Measurements from ENCODE around the gene AMOTL1.

AMOTL1 gene

GRCh38 chr11:94758666-94759065, 9.5 kb upstream of the AMOTL1 start:
- H3K4me1 ChIP-seq (ENCODE audit: control insufficient read depth, insufficient read depth, low read length, unreplicated experiment): no peaks in the 10 kb centered on the region
- H3K27ac ChIP-seq (ENCODE audit: low read depth, low read length): no peak overlapping the region
- no peaks in the 10 kb centered on the region for H3K27me3 ChIP-seq (ENCODE audit: insufficient read depth, low read length)
- no peaks in the 10 kb centered on the region for H3K36me3 ChIP-seq (ENCODE audit: insufficient read depth, low read length)
- no peak overlapping the region for H3K4me3 ChIP-seq (ENCODE audit: low read depth, low read length)
- no peaks in the 10 kb centered on the region for H3K79me2 ChIP-seq (ENCODE audit: control insufficient read depth, insufficient read depth, low read length, unreplicated experiment)
- no peak overlapping the region for H2AFZ ChIP-seq (ENCODE audit: low read length, unreplicated experiment)

GRCh38 chr11:94759522-94759921, 8.6 kb upstream of the AMOTL1 start:
- H3K79me2 ChIP-seq (ENCODE audit: control insufficient read depth, insufficient read depth, low read length, unreplicated experiment): no peaks in the 10 kb centered on the region
- no peak overlapping the region for H2AFZ ChIP-seq (ENCODE audit: low read length, unreplicated experiment)
- H3K27me3 ChIP-seq (ENCODE audit: insufficient read depth, low read length): no peaks in the 10 kb centered on the region
- H3K4me1 ChIP-seq (ENCODE audit: control insufficient read depth, insufficient read depth, low read length, unreplicated experiment): no peaks in the 10 kb centered on the region
- H3K36me3 ChIP-seq (ENCODE audit: insufficient read depth, low read length): no peaks in the 10 kb centered on the region
- H3K4me3 ChIP-seq (ENCODE audit: low read depth, low read length): no peak overlapping the region
- no peak overlapping the region for H3K27ac ChIP-seq (ENCODE audit: low read depth, low read length)

DNA sequence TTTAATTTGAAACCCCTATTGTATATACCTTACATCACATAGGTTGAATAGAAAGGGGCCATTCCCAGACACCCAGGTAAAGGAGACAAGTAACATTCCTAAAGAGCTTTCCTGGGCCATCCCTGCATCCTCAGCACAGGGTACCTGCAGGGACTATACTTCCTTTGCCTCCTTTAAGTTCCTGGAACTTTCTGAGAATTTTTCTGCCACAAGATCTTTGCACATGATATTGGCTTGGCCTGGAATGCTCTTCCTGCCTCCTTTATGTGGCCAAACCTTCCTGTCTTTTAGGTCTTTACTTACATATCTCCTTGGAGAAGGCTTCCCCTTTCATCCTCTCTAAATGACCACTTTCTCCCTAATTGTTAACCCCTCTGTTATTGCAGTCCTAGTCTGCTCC, 7.9 kb upstream of the AMOTL1 start:
- Histone ChIP-seq H3K4me3 (ENCODE audit: low read depth, low read length) (no peak overlapping the region), H3K79me2 (ENCODE audit: control insufficient read depth, insufficient read depth, low read length, unreplicated experiment) (no peaks in the 10 kb centered on the region), H3K4me1 (ENCODE audit: control insufficient read depth, insufficient read depth, low read length, unreplicated experiment) (no peaks in the 10 kb centered on the region), H3K27me3 (ENCODE audit: insufficient read depth, low read length) (no peaks in the 10 kb centered on the region), H3K36me3 (ENCODE audit: insufficient read depth, low read length) (no peaks in the 10 kb centered on the region), H2AFZ (ENCODE audit: low read length, unreplicated experiment) (no peak overlapping the region), H3K27ac (ENCODE audit: low read depth, low read length) (no peak overlapping the region)

DNA sequence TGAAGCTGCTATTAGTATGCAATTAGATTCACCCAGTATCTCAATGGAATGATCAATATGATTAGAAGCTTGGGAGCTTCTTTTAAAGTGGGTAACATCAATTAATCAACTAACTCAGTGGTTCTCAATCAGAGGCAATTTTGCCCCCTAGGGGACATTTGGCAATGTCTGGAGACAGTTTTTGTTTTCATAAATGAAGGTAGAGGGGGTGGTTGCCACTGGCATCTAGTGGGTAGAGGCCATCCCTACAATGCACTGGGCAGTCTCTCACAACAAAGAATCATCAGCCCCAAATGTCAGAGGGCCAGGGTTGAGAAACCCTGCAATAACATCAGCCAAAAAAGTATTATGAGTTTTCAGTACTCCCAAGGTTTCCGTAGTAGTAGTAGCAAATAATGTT, 5.9 kb upstream of the AMOTL1 start:
- Histone ChIP-seq H2AFZ (ENCODE audit: low read length, unreplicated experiment) (no peak overlapping the region), H3K4me1 (ENCODE audit: control insufficient read depth, insufficient read depth, low read length, unreplicated experiment) (no peaks in the 10 kb centered on the region), H3K4me3 (ENCODE audit: low read depth, low read length) (no peak overlapping the region), H3K79me2 (ENCODE audit: control insufficient read depth, insufficient read depth, low read length, unreplicated experiment) (no peaks in the 10 kb centered on the region), H3K36me3 (ENCODE audit: insufficient read depth, low read length) (no peaks in the 10 kb centered on the region), H3K27me3 (ENCODE audit: insufficient read depth, low read length) (no peaks in the 10 kb centered on the region), H3K27ac (ENCODE audit: low read depth, low read length) (no peak overlapping the region)

GRCh38 chr11:94762995-94763394, 5.2 kb upstream of the AMOTL1 start:
- Histone ChIP-seq H3K4me3 (ENCODE audit: low read depth, low read length) (no peak overlapping the region), H2AFZ (ENCODE audit: low read length, unreplicated experiment) (no peak overlapping the region), H3K36me3 (ENCODE audit: insufficient read depth, low read length) (no peaks in the 10 kb centered on the region), H3K79me2 (ENCODE audit: control insufficient read depth, insufficient read depth, low read length, unreplicated experiment) (no peaks in the 10 kb centered on the region), H3K4me1 (ENCODE audit: control insufficient read depth, insufficient read depth, low read length, unreplicated experiment) (no peaks in the 10 kb centered on the region), H3K27ac (ENCODE audit: low read depth, low read length) (no peak overlapping the region), H3K27me3 (ENCODE audit: insufficient read depth, low read length) (no peaks in the 10 kb centered on the region)

DNA sequence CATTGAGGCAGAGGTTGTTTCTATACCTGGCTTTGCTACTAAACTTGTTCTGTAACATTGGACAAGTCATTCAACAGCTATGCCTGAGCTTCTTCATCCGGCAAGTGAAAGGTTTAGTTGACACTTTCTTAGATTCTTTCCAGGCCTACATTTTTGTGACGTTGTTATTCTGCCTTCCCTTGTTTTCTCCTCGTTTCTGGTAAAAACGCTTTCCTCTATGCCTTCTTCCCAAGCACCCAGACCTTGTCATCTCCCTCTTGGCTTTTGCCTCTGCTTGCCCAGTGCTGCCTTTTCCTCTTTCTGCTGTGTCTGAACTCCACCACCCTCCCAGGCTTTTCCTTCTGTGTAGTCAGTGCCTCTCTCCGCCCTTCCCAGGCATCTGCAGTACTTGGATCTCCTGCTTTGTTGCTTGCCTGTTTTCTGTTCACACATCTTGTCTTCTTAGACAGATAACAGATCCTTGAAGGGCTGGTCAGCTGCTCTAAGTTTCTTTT, 1.4 kb upstream of the AMOTL1 start:
- Histone ChIP-seq H3K4me3 (ENCODE audit: low read depth, low read length) (no peak overlapping the region), H3K27me3 (ENCODE audit: insufficient read depth, low read length) (no peaks in the 10 kb centered on the region), H3K4me1 (ENCODE audit: control insufficient read depth, insufficient read depth, low read length, unreplicated experiment) (peaks cover 15% of the 10 kb centered on the region), H3K27ac (ENCODE audit: low read depth, low read length) (no peak overlapping the region), H2AFZ (ENCODE audit: low read length, unreplicated experiment) (no peak overlapping the region), H3K36me3 (ENCODE audit: insufficient read depth, low read length) (no peaks in the 10 kb centered on the region), H3K79me2 (ENCODE audit: control insufficient read depth, insufficient read depth, low read length, unreplicated experiment) (peaks cover 31% of the 10 kb centered on the region)

- Histone ChIP-seq H3K27me3 (ENCODE audit: insufficient read depth, low read length) (no peaks in the 10 kb centered on the region), H2AFZ (ENCODE audit: low read length, unreplicated experiment) (no peak overlapping the region)
Measured at GRCh38 chr11:94767291-94767690, 865 bp upstream of the AMOTL1 start.

DNA sequence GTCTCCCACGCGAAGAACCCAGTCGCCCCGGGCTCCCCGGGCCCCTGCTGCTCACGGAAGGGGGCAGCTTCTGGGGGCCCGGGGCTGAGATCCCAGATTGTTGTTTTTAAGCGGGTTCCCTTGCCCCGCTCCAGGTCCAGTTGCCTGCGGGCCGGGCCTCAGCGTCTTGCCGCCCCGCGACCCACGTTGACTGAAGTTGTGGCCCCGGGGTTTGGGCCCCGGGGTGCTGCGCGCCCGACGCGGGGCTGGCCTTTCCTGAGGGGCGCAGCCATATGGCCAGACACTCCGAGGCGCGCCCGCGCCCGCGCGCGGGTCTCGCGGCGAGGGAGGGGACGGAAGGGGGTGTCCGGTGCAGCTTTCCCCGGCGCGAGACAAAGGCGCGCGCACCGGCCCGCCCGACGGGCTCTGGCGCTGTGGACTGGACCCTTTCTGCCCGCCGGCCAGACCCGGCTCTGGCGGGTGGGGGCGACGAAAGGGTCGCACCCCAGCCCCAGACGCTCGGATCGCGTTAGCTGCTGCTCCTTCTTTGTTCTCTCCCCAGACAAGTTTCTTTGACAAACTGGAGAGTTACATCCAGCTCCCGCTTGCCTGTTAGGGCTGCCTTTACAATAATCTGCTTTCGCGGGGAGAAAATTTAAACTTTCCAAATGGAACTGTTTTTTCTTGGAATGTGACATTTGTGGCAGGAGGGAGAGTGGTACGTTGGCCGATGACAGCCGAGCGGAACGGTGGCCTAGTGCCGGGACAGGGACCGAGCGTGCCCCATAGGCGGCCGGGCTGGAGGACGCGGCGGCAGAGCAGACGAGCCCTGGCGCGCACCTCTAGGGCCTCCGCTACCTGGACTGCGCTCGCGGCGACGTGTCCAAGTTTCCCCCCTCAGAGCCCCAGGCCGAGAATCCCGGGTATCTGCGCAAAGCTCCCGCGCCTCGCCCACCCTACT, 716 bp downstream of the AMOTL1 start:
- peak overlapping the region; percentile 71 for H2AFZ ChIP-seq (ENCODE audit: low read length, unreplicated experiment)
- no peaks in the 10 kb centered on the region for H3K36me3 ChIP-seq (ENCODE audit: insufficient read depth, low read length)
- H3K27ac ChIP-seq (ENCODE audit: low read depth, low read length): peak overlapping the region; percentile 57
- H3K27me3 ChIP-seq (ENCODE audit: insufficient read depth, low read length): no peaks in the 10 kb centered on the region
- peak overlapping the region; percentile 92 for H3K4me3 ChIP-seq (ENCODE audit: low read depth, low read length)
- peaks cover 17% of the 10 kb centered on the region for H3K4me1 ChIP-seq (ENCODE audit: control insufficient read depth, insufficient read depth, low read length, unreplicated experiment)
- H3K79me2 ChIP-seq (ENCODE audit: control insufficient read depth, insufficient read depth, low read length, unreplicated experiment): peaks cover 52% of the 10 kb centered on the region

More at GRCh38 chr11:94767291-94767690, 865 bp upstream of the AMOTL1 start:
- H3K27ac ChIP-seq (ENCODE audit: low read depth, low read length): no peak overlapping the region
- H3K79me2 ChIP-seq (ENCODE audit: control insufficient read depth, insufficient read depth, low read length, unreplicated experiment): peaks cover 36% of the 10 kb centered on the region
- no peak overlapping the region for H3K4me3 ChIP-seq (ENCODE audit: low read depth, low read length)
- H3K36me3 ChIP-seq (ENCODE audit: insufficient read depth, low read length): no peaks in the 10 kb centered on the region
- H3K4me1 ChIP-seq (ENCODE audit: control insufficient read depth, insufficient read depth, low read length, unreplicated experiment): peaks cover 17% of the 10 kb centered on the region

DNA sequence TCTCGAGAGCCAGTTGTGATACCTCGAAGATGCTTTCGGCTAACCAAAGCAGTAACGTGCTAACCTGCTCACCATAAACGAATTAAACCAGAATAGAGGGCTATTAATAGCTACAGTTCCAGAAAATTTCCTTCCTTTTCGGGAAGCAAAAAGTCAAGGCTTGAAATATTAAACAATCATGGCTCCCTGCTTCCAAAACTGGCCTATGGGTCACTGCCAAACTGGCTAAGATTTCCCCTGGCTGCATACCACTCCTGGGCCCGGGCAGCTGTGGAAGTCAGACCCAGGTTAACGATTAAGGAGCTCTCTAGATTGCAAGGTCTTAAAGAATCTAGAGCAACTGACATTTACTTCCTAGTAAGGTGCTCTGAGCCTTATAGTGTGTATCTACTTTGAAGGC, 1.7 kb downstream of the AMOTL1 start:
- no peaks in the 10 kb centered on the region for H3K27me3 ChIP-seq (ENCODE audit: insufficient read depth, low read length)
- H2AFZ ChIP-seq (ENCODE audit: low read length, unreplicated experiment): no peak overlapping the region
- peak overlapping the region; percentile 92 for H3K4me3 ChIP-seq (ENCODE audit: low read depth, low read length)

GRCh38 chr11:94770563-94771120, 2.5 kb downstream of the AMOTL1 start:
- no peak overlapping the region for H2AFZ ChIP-seq (ENCODE audit: low read length, unreplicated experiment)
- no peaks in the 10 kb centered on the region for H3K36me3 ChIP-seq (ENCODE audit: insufficient read depth, low read length)
- H3K4me3 ChIP-seq (ENCODE audit: low read depth, low read length): peak overlapping the region; percentile 92
- peaks cover 25% of the 10 kb centered on the region for H3K4me1 ChIP-seq (ENCODE audit: control insufficient read depth, insufficient read depth, low read length, unreplicated experiment)
- H3K27me3 ChIP-seq (ENCODE audit: insufficient read depth, low read length): no peaks in the 10 kb centered on the region
- peaks cover 69% of the 10 kb centered on the region for H3K79me2 ChIP-seq (ENCODE audit: control insufficient read depth, insufficient read depth, low read length, unreplicated experiment)
- no peak overlapping the region for H3K27ac ChIP-seq (ENCODE audit: low read depth, low read length)

More for the DNA sequence above, 1.7 kb downstream of the AMOTL1 start:
- H3K36me3 ChIP-seq (ENCODE audit: insufficient read depth, low read length): no peaks in the 10 kb centered on the region
- peaks cover 24% of the 10 kb centered on the region for H3K4me1 ChIP-seq (ENCODE audit: control insufficient read depth, insufficient read depth, low read length, unreplicated experiment)
- H3K27ac ChIP-seq (ENCODE audit: low read depth, low read length): peak overlapping the region; percentile 6; the same call in 1 of the 2 replicates
- H3K79me2 ChIP-seq (ENCODE audit: control insufficient read depth, insufficient read depth, low read length, unreplicated experiment): peaks cover 62% of the 10 kb centered on the region

- no peaks in the 10 kb centered on the region for H3K27me3 ChIP-seq (ENCODE audit: insufficient read depth, low read length)
- H3K4me1 ChIP-seq (ENCODE audit: control insufficient read depth, insufficient read depth, low read length, unreplicated experiment): peaks cover 32% of the 10 kb centered on the region
- H3K4me3 ChIP-seq (ENCODE audit: low read depth, low read length): no peak overlapping the region
- peaks cover 77% of the 10 kb centered on the region for H3K79me2 ChIP-seq (ENCODE audit: control insufficient read depth, insufficient read depth, low read length, unreplicated experiment)
- no peaks in the 10 kb centered on the region for H3K36me3 ChIP-seq (ENCODE audit: insufficient read depth, low read length)
- no peak overlapping the region for H3K27ac ChIP-seq (ENCODE audit: low read depth, low read length)
- H2AFZ ChIP-seq (ENCODE audit: low read length, unreplicated experiment): no peak overlapping the region
Measured at GRCh38 chr11:94771390-94771789, 3.2 kb downstream of the AMOTL1 start.
